H1 (cell line): ENCODE measurements around the gene DHDDS.

Source experiments
- CTCF ChIP-seq, 3 experiments: IDR thresholded peaks; 1 replicate in 2 of 3; 2 replicates in 1 of 3; pipeline versions ENCODE4 v1.5.1 to v1.6.1; 2011; ENCODE audit warnings: low read length in 3 of 3, mild to moderate bottlenecking in 3 of 3, inconsistent platforms in 2 of 3, low read depth in 1 of 3, moderate library complexity in 1 of 3; ENCODE audit not compliant: insufficient read depth in 1 of 3; ENCODE audit errors: control extremely low read depth in 1 of 3
- EZH2 ChIP-seq: fragments of 200-600 bp; sonication (generic); IDR thresholded peaks from 2 replicates; pipeline ENCODE4 v1.7.1; 2012; ENCODE audit warnings: low read depth, mild to moderate bottlenecking, moderate library complexity, low read length, inconsistent platforms; ENCODE audit not compliant: severe bottlenecking
- JUN ChIP-seq: IDR thresholded peaks from 2 replicates; pipeline ENCODE4 v1.6.1; 2011; ENCODE audit warnings: low read depth, mild to moderate bottlenecking, improper control_type of control experiment, low read length
- KDM1A ChIP-seq: fragments of 200-600, 300-600 bp; sonication (generic); IDR thresholded peaks from 2 replicates; pipeline ENCODE4 v1.7.1; 2016; ENCODE audit warnings: mild to moderate bottlenecking, low read length, borderline replicate concordance
- MAX ChIP-seq: IDR thresholded peaks from 2 replicates; pipeline ENCODE4 v1.6.1; 2012; ENCODE audit warnings: inconsistent platforms
- POLR2A ChIP-seq, 2 experiments: IDR thresholded peaks; 1 replicate in 1 of 2; 2 replicates in 1 of 2; pipeline ENCODE4 v1.6.1; 2011; ENCODE audit warnings: low read depth in 2 of 2, low read length in 2 of 2, mild to moderate bottlenecking in 2 of 2; ENCODE audit errors: control extremely low read depth in 1 of 2
- TEAD4 ChIP-seq: IDR thresholded peaks from 2 replicates; pipeline ENCODE4 v1.6.1; 2012; ENCODE audit warnings: low read depth, low read length, inconsistent platforms, mixed read lengths

- TF ChIP-seq EZH2: no peak
- TF ChIP-seq TEAD4: no peak
- no peak for TF ChIP-seq CTCF (IDR thresholded peaks at IDR 0.05; ENCODE audit: control extremely low read depth in 1 of 3, insufficient read depth in 1 of 3, low read depth in 1 of 3, low read length in 3 of 3)
- TF ChIP-seq KDM1A: no peak
- TF ChIP-seq POLR2A (IDR thresholded peaks at IDR 0.05; ENCODE audit: control extremely low read depth in 1 of 2, low read depth in 2 of 2, low read length in 2 of 2): no peak
- TF ChIP-seq MAX: no peak
- TF ChIP-seq JUN: no peak
Observed at GRCh38 chr1:26459573-26460031, 27.5 kb downstream of the DHDDS start.
